Activated CD8-positive, alpha-beta memory T cell treated with anti-CD3 and anti-CD28 coated beads for 48 hours (primary cell): ENCODE results near the gene CEBPG.
A peak's percentile ranks its signal among the peaks of the same experiment; 100 is the strongest.

Experiments used
- DNase-seq, 3 experiments: peaks; one replicate each; pipeline ENCODE4 v3.0.0-alpha.2; 2020; ENCODE audit warnings: low read depth in 2 of 3, low spot score in 2 of 3

The CEBPG gene

DNA sequence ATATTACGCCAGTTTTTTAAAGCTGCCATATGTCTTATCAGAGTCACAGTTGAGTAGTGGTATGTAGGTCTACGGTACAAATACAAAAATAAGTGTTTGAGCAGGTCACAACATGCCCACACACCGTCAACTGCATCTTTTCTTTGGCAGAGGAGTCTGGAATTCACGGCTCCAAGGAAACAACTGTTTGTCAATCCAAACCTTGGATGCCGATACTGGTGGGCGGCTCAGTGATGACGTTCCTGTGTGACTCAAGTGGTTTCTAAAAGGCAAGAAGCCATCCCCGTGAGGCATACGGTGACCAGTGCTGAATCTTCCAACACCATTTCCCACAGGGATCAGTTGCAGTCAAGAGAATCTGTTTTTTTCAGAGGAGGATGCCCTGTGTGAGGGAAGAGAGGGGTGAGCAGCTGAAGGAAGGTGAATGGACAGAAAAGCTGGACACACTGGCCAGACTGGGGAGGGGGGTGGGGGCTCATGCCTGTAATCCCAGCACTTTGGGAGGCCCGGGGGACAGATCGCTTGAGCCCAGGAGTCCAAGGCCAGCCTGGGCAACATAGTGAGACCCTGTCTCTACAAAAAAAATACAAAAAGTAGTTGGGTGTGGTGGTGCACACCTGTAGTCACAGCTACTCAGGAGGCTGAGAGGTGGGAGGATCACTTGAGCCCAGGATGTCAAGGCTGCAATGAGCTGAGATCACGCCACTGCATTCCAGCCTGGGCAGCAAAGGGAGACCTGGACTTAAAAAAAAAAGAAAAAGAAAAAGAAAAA lies 22.8 kb upstream of the CEBPG start:
- no peak for DNase-seq

DNA sequence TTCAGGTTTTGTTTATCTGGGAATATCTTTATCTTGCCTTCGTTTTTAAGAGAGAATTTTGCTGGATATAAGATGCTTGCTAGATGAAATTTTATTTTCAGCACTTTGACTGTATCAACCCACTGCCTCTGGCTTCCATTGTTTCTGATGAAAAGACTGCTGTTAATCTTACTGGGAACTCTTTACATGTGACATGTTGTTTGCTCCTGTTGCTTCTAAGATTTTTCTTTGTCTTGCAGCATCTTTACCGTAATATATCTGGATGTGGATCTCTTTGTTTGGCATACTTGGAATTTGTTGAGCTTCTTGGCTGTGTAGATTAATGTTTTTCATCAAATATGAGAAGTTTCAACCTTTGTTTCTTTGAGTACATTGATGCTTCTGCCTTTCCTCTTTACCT lies 18.0 kb upstream of the CEBPG start:
- no peak for DNase-seq

DNA sequence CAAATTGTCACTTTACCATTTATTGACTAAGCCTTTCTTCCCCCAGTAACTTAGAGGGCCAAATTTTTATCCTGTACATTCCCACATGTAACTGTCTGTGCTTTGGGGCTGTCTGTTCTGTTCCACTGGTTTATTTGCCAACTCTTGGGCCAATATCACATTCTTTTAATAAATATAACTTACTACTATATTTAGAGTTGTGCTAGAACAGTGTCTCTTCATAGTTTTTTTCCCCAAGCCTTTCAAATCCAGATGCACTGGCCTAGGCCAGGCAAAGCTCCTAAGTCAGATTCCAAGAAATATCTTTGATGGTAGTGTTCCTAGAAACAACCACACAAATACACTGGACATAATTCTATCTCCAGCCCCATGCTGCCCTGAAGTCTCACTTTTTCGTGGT lies 16.0 kb upstream of the CEBPG start:
- DNase-seq, result no peak

DNA sequence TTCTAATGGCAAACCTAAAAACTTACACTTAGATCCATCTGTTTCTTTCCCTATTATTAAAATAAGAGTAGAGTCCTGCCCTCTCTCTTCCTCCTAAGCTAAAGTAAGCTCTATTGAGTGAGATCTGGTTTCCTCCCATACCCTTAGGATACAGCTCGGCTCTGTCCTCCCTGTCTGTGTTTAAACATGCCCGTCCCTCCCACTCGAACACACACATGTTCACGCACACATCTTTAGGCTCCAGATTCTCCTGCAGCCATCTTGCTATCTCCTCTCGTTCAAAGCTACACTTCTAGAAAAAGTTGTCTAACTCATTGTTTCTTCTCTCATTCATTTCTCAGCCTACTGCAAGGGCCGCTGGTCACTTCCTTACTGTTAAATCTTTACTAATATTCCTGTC lies 15.1 kb upstream of the CEBPG start:
- no peak for DNase-seq

DNA sequence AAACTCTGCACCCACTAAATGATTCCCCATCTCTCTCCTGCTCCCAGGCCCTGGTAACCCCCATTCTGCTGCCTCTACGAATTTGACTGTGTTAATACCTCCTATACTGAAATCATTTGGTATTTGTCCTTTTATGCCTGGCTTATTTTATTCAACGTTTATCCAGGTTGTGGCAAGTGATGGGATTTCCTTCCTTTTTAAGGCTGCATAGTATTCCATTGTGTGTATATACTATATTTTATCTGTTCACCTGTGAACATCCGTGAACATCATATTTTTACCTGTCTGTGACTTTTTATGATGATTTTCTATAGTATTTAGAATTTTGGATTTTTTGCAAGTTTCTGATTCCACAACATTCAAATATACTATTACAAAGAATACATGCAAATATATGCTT lies 13.9 kb upstream of the CEBPG start:
- DNase-seq, result no peak

DNA sequence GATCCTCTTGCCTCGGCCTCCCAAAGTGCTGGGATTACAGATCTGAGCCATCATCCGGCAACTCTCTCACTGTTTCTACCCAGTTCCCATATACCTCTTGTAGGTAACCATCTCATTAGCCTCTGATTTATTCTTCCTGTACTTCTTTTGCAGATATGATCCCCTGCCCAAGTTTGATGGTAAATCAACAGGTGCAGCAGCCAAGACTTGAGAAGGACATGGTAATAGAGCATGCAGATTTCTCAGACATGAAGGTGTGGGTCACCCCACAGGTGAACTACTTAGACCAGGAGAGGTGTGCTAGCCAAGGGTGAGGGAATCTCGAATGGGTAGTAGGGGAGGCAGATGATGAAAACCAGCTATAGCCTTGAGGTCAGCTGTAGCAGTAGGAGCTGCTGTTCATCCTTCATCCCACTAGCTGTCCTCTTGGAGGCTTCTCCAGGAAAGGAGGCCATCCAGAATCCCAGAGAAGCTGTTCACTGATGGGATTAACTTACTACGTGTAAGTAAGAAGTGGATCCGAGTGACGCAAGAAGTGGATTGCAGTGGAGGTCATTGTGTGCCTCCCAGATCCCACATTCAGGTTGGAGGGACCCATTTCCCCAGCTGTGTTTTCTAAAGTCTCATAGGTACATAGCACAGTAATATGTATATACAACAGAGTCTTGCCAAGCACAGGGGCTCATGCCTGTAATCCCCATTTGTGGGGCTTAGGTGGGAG lies 10.8 kb upstream of the CEBPG start:
- no peak for DNase-seq

DNA sequence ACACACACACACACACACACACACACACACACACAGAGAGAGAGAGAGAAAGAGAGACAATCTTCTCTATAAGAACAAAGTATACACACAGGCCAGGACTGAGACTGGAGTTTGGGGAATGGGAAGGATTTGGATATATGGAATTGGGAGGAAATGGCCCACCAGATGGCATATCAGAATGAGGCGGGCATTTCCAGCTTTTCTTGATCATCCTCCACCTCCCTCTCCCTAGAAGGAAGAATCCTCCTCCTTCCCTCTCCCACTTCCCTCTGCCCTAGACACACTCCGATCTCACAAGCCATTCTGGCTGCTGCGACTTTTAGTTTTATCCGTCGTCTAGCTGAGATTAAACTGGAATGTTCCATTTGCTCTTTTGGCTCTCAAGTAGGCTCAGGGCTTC lies 10.0 kb upstream of the CEBPG start:
- no peak for DNase-seq

DNA sequence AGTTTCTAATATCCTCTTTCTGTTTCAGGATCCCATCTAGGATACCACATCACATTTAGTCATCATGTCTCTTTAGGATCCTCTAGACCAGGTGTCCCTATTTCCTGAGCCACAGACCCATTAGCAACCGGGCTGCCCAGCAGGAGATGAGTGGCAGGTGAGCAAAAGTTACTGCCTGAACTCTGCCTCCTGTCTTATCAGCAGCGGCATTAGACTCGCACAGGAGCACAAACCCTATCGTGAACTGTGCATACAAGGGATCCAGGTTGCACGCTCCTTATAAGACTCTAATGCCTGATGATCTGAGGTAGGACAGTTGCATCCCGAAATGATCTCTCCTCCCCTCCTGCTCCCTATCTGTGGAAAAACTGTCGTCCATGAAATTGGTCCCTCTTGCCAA lies 7.8 kb upstream of the CEBPG start:
- DNase-seq, result no peak

DNA sequence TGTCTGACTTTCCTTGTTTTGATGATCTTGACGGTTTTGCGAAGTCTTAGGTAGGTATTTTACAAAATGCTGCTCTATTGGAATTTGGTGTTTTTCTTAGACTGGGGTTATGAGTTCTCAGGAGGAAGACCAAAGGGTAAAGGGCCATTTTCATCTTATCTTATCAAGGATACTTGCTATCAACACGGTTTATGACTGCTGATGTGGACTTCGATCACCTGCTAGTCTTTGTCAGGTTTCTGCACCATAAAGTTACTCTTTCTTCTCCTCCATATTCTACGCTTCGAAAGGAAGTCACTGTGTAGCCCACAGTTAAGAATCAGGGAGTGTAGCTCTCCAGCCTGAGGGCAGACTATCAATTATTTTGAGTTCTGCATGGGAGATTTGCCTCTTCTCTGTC lies 7.4 kb upstream of the CEBPG start:
- DNase-seq, result no peak

DNA sequence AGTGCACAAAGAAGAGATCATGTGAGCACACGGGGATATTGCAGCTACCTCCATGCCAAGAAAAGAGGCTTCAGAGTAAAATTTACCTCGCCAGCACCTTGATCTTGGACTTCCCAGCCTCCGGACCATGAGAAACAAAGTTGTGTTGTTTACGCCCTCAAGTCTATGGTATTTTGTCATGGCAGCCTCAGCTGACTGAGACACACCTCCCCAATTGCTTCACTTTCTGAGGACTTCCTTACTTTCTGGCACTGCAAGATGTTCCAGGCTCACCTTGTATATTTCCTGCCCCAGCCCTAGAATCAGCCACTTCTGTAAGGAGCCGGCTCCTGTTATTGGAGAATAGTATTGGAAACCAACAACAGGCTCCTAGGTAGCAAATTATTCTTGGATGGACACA lies 6.6 kb upstream of the CEBPG start:
- no peak for DNase-seq

DNA sequence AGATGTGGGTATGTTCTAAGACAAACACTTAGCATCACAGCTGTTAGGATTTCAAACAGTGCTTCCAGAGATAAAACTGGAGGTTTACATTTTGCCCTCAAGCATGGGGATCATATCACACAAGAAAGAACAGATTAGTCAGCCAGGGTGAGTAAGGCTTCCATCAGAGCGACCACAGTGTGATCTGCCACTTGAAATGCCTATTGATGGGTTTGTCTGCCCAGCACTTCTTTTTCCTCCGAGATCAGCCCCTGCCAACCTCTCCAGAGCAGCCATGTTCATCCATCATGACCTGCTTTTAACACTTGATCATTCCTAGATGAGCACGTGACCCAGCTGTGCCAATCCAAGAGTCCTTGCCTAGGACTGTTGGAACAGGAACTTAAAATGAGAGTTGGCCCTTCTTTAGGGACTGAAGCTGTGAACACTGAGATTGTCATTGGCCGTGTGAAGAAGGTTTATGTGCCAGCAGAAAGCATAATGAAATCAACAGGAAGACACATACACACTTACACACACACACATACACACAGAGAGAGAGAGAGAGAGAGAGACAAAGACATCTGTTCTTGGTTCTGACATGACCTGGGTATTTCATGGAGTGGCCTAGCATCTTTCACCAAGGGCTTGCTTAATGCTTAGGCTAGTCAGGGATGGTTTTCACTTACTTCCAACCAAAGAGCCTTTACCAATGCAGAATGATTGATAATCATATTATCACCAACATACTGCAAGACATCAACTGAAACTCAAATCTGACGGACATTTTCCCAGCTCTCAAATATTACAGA lies 5.2 kb upstream of the CEBPG start:
- no peak for DNase-seq

DNA sequence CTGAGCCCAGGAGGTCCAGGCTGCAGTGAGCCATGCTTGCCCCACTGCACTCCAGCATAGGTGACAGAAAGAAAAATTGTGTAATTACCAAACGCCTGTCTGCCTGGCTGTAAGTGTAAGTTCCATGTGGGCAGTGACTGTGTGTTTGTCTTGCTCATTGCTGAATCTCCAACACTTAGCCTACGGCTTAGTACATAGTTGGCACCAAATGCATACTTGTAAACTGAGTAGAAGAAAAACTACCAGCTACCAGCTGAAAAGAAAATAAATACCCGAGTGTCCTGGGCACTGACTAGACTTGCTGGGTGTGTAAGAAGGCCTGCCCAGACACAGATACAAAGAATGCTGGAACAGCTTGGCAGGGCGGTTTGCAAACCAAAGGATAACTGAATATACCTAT lies 2.7 kb upstream of the CEBPG start:
- DNase-seq, result no peak

DNA sequence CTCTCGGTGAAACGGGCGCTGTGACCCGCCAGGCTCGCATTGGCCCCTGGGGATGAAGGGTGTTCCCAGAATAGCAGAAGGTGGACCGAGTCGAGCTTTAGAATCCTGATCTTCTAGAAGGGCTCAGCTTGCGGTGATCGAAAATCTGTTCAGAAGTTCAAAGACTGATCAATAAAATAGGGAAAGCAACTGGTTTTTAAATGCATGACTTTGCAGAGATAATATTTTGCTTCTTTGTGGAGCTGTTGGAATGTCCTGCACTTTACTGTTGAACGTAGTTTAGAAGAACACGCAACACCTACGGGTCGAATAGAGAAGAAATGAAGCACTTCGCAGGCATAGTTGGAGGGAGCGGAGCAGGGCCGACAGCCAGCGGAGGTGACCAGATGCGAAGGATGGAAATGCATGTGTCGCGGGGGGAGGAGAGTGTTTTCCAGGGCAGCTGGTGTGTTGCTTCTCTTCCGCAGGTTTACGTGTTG lies 766 bp downstream of the CEBPG start:
- peak in 1 of 3 experiments; percentile 21 for DNase-seq

DNA sequence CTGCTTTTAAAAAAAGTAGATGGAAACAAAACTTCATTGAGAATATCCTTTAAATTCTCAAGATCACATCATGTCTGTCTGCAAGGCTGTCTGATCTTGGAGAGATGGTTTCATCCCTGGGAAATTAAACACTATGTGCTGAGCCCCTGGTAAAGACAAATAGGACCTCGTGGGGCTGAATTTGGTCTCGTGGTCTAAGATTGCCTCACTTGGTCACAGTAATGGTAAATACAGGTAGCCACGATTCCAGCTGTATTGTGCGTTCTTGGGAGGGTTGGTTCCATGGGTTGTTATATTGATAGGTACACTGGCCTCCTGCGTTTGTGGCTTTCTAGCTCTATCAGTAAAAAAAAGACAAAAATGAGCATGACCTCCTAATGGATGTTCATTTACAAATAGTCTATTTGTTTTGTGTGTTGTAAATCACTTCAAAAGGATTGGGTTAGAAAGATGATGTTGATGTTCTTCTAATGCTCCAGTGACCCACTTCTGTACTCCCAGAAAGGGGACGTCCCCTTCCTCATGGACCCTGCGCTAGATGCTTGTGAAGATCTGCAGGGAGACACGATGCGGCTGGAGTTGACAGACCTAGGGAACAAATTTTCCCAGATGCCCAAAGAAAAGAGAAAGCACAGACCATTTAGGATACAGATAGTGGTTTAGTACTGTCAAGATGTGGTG lies 1.8 kb downstream of the CEBPG start:
- DNase-seq, result no peak

DNA sequence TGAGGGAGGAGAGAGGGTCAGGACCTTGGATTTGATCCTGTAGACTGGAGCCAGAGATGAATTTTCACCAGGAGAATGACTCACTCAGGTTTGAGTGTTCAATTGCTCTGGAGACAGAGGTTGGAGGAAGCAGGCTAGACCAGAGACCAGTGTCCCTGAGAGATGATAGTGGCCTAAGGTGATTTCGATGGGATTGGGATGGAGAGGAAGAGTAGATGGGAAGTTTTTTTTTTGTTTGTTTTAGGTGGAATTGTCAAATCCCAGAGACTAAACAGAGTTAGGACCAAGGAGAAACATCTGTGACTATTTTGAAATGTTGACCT lies 2.3 kb downstream of the CEBPG start:
- no peak for DNase-seq

DNA sequence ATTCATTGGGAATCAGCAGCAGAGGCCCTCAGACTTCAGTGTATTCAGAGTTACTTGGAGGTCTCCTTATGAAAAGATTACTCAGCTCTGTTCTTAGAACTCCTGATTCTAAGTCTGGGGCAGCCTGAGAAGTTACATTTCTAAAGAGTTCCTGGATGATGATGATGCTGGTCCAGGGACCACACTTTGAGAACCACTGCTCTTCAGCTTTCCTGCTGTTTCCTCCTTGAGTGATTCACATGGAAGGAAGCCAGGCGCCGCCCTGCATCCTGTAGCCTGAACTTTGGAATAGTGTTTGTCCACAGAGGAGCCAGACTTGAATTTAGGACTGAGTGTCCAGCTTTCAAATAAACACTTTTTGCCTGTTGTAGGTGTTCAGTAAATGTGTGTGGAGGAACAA lies 2.9 kb downstream of the CEBPG start:
- DNase-seq, result no peak

DNA sequence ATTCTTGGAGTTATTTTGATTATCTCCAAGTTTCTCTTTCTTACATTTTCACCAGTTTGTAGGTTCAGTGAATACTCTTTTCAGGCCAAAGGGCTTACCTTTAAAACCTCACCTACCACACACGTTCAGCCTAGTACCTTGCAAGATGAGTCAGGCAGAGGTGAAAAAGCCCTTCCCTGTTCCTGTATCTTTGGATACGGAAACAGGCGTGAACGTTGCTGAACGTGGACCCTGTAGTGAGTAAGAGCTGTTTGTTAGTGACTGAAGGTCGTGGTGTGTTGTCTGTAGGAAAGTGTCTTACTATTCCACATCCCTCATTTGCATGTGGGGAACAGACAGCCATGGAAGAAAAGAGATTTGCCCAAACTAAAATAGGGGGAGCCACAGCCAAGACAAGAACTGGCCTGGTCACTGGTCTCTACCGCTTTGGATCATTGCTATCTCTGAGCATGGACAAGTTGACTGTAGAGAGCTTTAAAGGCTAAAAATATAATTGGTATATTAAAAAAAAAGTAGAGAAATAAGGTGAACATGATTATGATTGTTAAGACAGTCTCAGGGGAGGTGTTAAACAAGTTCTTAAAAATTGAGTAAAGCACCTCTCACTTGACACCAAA lies 3.5 kb downstream of the CEBPG start:
- DNase-seq, result no peak

DNA sequence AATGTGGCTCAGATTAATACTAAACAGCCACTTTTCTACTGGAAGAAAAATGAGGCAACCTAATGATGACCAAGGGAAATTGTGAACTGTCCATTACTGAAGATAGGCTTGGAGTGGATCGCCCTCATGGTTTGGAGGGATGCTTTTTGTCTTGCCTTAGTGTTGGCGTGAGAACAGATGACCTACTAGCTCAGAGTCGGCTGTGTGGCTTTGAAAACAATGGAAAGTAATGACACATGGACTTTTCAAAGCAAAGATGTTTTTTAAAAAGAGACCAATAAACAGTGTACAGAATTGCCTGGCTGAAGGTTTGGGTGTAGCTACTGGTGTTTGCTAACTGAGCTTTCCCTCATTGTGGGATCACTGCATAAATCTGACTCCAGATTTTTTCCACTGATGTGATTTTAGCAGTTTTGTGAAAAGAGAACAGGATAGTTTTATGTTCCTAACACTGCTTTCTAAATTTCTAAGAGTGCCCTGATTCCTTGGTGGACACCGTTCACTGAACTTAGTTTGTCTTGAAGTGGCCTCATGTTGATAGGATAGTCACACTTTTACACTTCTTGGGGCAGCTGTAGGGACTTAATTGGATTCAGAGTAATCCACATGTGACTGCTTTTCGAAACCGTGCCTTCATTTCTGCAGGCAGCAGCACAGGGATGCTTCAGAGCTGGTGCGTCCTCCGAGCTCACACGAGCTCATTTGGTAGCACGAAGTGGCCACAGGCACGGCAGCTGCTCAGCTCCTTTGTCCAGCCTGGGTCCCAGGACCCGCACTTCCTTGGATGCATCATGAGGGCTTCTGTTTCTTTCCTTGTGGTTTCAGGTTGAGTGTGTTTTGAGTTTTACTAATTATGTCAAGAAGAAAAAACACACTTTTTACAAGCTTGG lies 4.3 kb downstream of the CEBPG start:
- DNase-seq, result no peak

DNA sequence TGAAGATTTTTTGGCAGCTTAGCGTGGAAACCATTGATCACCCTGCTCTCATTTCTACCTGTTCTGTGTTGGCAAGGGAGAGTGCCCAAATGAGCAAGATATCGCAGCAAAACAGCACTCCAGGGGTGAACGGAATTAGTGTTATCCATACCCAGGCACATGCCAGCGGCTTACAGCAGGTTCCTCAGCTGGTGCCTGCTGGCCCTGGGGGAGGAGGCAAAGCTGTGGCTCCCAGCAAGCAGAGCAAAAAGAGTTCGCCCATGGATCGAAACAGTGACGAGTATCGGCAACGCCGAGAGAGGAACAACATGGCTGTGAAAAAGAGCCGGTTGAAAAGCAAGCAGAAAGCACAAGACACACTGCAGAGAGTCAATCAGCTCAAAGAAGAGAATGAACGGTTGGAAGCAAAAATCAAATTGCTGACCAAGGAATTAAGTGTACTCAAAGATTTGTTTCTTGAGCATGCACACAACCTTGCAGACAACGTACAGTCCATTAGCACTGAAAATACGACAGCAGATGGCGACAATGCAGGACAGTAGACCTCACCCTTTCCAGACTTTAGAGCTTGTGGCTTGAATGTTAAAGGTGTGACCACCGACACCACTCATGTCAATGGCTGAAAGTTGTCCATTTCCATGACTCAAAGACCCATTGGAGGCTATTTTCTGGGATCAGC lies 5.8 kb downstream of the CEBPG start:
- no peak for DNase-seq

DNA sequence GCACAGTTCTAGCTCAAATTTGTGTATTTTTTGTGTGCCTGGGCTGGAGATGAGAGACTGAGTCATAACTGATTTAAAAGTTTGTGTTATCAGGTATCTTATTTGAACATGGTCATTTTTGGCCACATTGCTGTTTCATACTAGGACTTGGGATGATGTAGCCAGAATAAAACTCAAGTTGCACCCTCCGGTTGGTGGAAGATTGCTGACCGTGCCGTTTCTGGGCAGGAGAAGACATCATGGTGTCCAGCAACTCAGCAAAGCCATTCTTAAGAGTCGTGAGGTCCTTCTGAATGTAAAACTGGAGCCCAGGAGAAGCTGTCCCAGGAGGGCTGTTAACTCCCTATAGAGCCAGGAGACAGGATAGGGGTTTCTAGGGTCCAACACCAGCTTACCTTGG lies 7.6 kb downstream of the CEBPG start:
- no peak for DNase-seq
